Common myeloid progenitor, CD34-positive (primary cell): ENCODE measurements around the gene FAM72B.
"Not testable (repeated sequence)": the region's sequence is repeated elsewhere in the genome, so short reads cannot be mapped to it uniquely, and the experiment has no call there.

Source experiments
- CTCF ChIA-PET: fragments of 350-600 bp; sonication (Branson Sonifier 250); formaldehyde crosslinking; loops from one replicate; lab custom pipeline; 2021; ENCODE audit warnings: antibody characterized with exemption; lab: Charles Lee
- POLR2A ChIA-PET: fragments of 350-600 bp; sonication (Branson Sonifier 250); formaldehyde crosslinking; loops from one replicate; lab custom pipeline; 2021; ENCODE audit warnings: antibody characterized with exemption; lab: Charles Lee
- DNase-seq, 3 donors: peaks; one replicate each; pipeline versions ENCODE4 v3.0.0 to v3.0.0-alpha.2; 2013
- H3K27ac ChIP-seq, 2 experiments: 1 replicate in 1 of 2; 2 replicates in 1 of 2; pipeline ENCODE4 v1.7.0; 2013; ENCODE audit warnings: inconsistent platforms in 2 of 2, low read length in 2 of 2, mild to moderate bottlenecking in 2 of 2, low read depth in 1 of 2, moderate library complexity in 1 of 2; ENCODE audit not compliant: severe bottlenecking in 2 of 2, insufficient read depth in 1 of 2, poor library complexity in 1 of 2
- H3K27me3 ChIP-seq, 5 experiments: replicated peaks in 2 of 5; 1 replicate in 3 of 5; 2 replicates in 2 of 5; pipeline versions ENCODE4 v1.6.1 to v1.7.0; 2013; ENCODE audit warnings: low read length in 4 of 5, mild to moderate bottlenecking in 2 of 5, moderate library complexity in 2 of 5, inconsistent platforms in 1 of 5; ENCODE audit not compliant: insufficient read depth in 5 of 5, control insufficient read depth in 4 of 5
- H3K36me3 ChIP-seq, 4 experiments: 1 replicate in 2 of 4; 2 replicates in 2 of 4; pipeline versions ENCODE4 v1.6.1 to v1.7.0; 2013; ENCODE audit warnings: low read length in 3 of 4, control low read depth in 1 of 4, mild to moderate bottlenecking in 1 of 4; ENCODE audit not compliant: control insufficient read depth in 4 of 4, insufficient read depth in 4 of 4
- H3K4me1 ChIP-seq, 4 experiments: 1 replicate in 3 of 4; 2 replicates in 1 of 4; pipeline versions ENCODE4 v1.6.1 to v1.7.1; 2013; ENCODE audit warnings: low read length in 3 of 4, mild to moderate bottlenecking in 3 of 4, control low read depth in 1 of 4, inconsistent platforms in 1 of 4, moderate library complexity in 1 of 4; ENCODE audit not compliant: control insufficient read depth in 4 of 4, insufficient read depth in 4 of 4; ENCODE audit errors: control extremely low read depth in 1 of 4
- H3K4me3 ChIP-seq, 7 experiments: 1 replicate in 4 of 7; 2 replicates in 3 of 7; pipeline versions ENCODE4 v1.5.1 to v1.7.0; 2013; ENCODE audit warnings: mild to moderate bottlenecking in 7 of 7, low read length in 6 of 7, moderate library complexity in 6 of 7, inconsistent platforms in 2 of 7, low read depth in 2 of 7, control low read depth in 1 of 7; ENCODE audit not compliant: insufficient read depth in 4 of 7, control insufficient read depth in 1 of 7; ENCODE audit errors: extremely low read depth in 1 of 7
- H3K9me3 ChIP-seq, 5 experiments: 1 replicate in 4 of 5; 2 replicates in 1 of 5; pipeline versions ENCODE4 v1.6.1 to v1.7.1; 2013; ENCODE audit warnings: low read length in 4 of 5, mild to moderate bottlenecking in 2 of 5, inconsistent platforms in 1 of 5, low read depth in 1 of 5, moderate library complexity in 1 of 5; ENCODE audit not compliant: control insufficient read depth in 4 of 5, insufficient read depth in 2 of 5; ENCODE audit errors: control extremely low read depth in 1 of 5
- WGBS: methylation state at CpG from one replicate; pipeline ENCODE4 v1.1.5; 2013; ENCODE audit not compliant: insufficient coverage; 5-methylcytosine and 5-hydroxymethylcytosine counted together

The FAM72B gene

DNA sequence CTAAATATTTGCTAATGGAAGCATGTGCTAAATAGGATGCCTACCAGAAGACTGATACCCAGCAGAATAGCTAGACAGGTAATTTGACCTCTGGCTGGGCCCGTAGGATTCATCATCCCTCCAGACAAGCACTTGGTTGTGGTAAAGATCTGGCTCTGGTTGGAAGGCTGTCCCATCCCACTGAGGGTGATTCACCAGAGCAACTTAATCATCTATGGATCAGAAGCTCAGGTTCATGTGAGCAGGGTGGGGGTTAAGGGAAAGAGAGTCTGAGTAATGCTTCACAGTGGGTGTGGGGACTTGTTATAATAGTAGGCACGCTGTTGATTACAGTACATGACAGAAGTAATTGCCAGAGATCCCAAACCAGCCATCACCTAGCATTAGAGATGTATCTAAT, 26.5 kb downstream of the FAM72B start:
- H3K4me1 ChIP-seq, POLR2A ChIA-PET, CTCF ChIA-PET, H3K36me3 ChIP-seq, H3K9me3 ChIP-seq, DNase-seq, H3K4me3 ChIP-seq, H3K27ac ChIP-seq, H3K27me3 ChIP-seq: not testable (repeated sequence)
- WGBS: no CpG with 5 or more reads among the region's 2 CpGs

DNA sequence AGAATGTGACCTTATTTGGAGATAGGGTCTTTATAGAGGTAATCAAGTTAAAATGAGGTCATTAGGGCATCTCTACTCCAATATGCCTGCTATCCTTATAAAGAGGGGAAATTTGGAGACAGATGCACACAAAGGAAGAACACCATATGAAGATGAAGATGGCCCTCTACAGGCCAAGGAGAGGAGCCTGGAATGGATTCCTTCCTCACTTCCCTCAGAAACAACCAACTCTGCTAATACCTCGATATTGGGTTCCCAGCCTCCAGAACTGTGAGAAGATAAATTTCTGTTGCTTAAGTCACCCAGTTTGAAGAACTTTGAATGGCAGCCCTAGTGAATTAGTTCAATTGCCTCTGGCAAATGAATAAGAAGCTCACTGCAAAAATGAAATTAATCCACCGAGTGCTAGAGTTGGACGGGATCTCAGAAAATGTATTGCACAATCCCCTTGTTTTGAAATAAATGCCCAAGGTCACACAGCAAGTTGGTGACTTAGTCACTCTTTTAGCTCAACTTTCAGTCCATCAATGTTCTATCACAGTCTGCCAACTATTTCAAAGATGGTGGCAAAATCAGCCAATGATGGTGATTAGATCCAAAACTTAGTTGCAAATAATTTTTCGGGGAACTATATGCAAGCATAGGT, 27.1 kb downstream of the FAM72B start:
- H3K9me3 ChIP-seq, CTCF ChIA-PET, H3K27me3 ChIP-seq, H3K27ac ChIP-seq, POLR2A ChIA-PET, H3K36me3 ChIP-seq, DNase-seq, H3K4me1 ChIP-seq, H3K4me3 ChIP-seq: not testable (repeated sequence)
- WGBS: no CpG with 5 or more reads among the region's 4 CpGs

- peak in 2 of 3 donors; percentile 7 to 15 for DNase-seq
- CTCF ChIA-PET, H3K4me3 ChIP-seq, H3K36me3 ChIP-seq, POLR2A ChIA-PET, H3K27ac ChIP-seq, H3K4me1 ChIP-seq, H3K27me3 ChIP-seq, H3K9me3 ChIP-seq: not testable (repeated sequence)
- WGBS: no CpG with 5 or more reads among the region's 6 CpGs
Observed at GRCh38 chr1:121155671-121156358, 28.3 kb downstream of the FAM72B start.

DNA sequence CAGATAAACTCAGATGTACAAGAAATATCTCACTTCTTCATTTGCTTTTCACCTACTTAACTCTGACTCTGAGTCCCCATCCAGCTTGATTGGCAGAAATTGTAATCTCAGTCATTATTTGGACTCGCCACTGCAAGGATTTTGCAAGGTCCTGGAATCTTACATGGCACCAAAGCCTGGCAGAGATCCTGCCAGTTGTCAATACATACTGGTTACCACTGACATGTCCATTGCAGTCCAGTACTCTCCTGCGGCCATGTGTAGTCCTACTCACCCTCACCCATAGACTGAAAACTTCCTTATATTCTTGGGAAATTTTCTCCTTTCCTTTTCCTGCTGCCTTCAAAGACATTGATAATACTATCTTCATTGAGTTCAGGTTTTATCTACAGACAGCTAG, 29.3 kb downstream of the FAM72B start:
- H3K9me3 ChIP-seq, H3K4me1 ChIP-seq, H3K36me3 ChIP-seq, DNase-seq, H3K27ac ChIP-seq, H3K27me3 ChIP-seq, POLR2A ChIA-PET, CTCF ChIA-PET, H3K4me3 ChIP-seq: not testable (repeated sequence)
- no CpG with 5 or more reads among the region's 2 CpGs for WGBS

GRCh38 chr1:121152788-121153187, 31.4 kb downstream of the FAM72B start:
- CTCF ChIA-PET, H3K27me3 ChIP-seq, H3K9me3 ChIP-seq, DNase-seq, H3K4me3 ChIP-seq, H3K36me3 ChIP-seq, POLR2A ChIA-PET, H3K4me1 ChIP-seq, H3K27ac ChIP-seq: not testable (repeated sequence)

DNA sequence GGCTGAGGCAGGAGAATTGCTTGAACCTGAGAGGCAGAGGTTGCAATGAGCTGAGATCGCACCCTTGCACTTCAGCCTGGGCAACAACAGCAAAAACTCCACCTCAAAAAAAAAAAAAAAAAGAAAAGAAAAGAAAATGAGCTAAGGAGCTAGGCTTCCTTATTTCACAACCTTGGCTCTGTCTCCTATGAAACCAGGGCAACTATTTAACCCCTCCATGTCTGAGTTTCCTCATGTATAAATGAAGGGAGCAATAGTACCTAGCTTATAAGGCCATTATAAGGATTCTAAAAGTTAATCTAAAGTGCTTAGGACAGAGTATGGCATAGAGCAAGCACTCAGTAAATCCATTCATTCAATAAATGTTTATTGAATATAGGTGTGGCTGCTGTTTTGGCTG, 32.8 kb downstream of the FAM72B start:
- H3K9me3 ChIP-seq, CTCF ChIA-PET, H3K4me3 ChIP-seq, DNase-seq, POLR2A ChIA-PET, H3K27me3 ChIP-seq, H3K27ac ChIP-seq, H3K4me1 ChIP-seq, H3K36me3 ChIP-seq: not testable (repeated sequence)
- no CpG with 5 or more reads among the region's 1 CpG for WGBS

DNA sequence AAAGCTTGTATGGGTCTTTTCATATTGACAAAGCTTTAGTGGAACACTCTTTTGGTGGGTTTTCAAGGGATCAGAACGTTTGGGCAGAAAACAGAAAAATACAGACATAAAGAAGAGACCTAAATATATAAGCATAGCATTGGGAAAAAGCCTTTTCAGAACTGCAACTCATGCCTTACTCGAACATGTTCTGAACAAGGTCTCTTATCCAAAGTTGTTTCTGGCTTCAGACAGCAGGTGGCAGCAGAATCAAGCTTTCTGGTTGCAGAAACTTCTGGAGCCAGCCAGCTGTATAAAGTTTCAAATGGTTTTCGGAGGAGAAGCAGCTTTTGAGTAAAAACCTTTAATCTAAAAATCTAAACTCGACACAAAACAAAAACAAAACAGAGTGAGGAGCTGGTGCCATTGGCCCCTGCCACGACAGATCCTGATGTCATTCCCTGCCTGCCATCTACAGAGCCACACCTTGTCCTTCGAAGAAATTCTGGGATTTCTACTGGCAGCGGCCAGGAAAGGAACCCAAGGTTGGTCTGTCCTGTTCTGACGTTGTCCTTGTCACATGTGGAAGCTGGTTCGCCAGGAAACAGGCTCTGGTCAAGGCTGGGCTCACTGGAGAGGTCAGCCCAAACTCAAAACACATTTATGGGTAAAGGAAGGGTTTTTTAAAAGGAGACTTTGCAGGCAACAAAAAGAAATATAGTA, 35.5 kb downstream of the FAM72B start:
- H3K36me3 ChIP-seq, POLR2A ChIA-PET, CTCF ChIA-PET, H3K9me3 ChIP-seq, H3K4me1 ChIP-seq, H3K27ac ChIP-seq, H3K4me3 ChIP-seq, H3K27me3 ChIP-seq, DNase-seq: not testable (repeated sequence)
- no CpG with 5 or more reads among the region's 9 CpGs for WGBS
